GM19240 (cell line): ENCODE data around the gene PPP1CB.
"Not testable (repeated sequence)": the region's sequence is repeated elsewhere in the genome, so short reads cannot be mapped to it uniquely, and the experiment has no call there.

Experiments used
- DNase-seq: peaks from one replicate; pipeline ENCODE4 v3.0.0; 2011; ENCODE audit warnings: low spot score; ENCODE audit not compliant: insufficient read length

The PPP1CB gene

DNA sequence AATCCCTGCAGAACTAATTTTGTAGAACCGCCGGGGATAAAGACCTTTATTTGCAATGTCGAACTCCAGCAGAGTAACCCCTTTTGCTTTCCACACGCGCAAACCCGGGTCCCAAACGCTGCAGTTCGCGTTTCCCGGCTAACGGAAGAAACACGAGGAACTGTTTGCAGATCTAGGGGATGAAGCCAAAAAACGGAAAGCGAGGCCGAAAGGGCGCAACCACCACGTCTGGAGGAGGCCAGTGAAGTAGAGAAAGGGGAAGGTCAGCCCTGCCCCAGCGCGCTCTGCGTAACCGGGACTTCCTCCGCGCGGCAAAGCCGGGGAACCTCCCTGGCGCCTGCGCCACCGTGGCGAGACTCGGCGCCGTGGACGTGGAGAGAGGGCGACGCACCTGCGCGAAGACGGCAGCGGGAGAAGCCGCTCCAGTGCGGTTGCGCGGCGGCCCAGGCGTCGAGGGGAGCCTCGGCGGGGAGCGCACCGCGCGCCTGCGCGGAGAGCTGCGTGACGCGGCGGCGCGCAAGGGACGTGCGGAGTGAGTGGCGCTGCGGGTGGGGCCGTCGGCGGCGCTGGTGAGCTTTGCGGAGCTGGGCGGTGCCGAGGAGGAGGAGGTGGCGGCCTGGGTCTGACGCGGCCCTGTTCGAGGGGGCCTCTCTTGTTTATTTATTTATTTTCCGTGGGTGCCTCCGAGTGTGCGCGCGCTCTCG, at the start of gene PPP1CB:
TSS of gene PPP1CB (plus strand) at position 579 of the 704 bp plus-strand sequence. CDS start 295 bp downstream, outside the sequence.
- DNase-seq = peak; percentile 63

DNA sequence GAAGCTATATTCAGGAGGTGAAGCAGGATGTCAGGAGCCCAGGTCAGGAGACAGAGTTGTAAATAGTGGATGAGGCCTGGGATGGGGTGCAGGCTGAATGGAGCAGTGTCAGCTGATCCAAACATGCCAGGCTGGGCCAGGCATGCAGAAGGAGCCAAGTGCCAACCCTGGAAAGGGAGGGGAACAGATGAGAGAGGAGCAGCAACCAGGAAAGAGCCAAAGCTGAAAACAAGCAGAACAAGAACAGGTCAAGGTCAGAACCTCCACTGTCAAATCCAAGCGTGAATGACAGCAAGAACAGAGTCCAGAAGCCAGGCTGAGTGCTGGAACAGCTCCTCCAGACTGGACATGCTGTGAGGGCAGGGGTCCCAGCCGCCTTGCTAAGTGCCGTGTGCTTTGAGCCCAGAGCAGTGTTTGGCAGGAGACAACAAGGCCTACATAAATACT, 49.2 kb upstream of the PPP1CB start:
- DNase-seq = no peak

DNA sequence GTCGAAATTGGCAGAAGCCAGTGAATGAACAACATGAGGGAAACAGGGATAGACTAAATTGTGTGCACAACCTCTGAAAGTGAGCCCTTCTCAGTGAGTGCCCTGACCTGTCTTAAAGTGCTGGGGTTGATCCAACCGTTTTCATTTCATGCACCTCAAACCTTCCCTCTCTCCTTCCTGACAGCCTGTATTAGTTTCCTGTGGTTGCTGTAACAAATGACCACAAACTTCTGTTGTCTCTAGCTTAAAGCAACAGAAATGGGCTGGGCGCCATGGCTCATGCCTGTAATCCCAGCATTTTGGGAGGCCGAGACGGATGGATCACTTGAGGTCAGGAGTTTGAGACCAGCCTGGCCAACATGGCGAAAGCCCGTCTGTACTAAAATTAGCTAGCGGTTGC, 48.8 kb upstream of the PPP1CB start:
- DNase-seq = no peak

DNA sequence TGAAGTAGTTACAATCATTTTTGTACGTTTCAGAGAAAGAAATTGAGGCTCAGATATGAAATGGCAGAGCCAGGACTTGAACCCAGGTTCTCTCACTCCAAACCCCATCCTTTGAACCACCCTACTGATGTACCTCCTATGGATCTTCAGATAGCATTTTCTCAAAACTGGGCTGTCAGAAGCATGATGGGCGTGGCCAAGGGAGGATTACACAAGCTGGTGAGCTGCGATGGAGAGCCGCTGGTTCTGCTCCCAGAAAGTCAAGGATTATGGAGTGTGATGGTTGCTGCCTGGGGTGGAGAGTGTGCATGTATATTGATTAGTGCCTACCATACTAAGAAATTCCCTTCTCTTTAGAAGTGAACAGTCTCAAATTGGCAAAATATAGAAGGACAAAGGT, 47.0 kb upstream of the PPP1CB start:
- no peak for DNase-seq

DNA sequence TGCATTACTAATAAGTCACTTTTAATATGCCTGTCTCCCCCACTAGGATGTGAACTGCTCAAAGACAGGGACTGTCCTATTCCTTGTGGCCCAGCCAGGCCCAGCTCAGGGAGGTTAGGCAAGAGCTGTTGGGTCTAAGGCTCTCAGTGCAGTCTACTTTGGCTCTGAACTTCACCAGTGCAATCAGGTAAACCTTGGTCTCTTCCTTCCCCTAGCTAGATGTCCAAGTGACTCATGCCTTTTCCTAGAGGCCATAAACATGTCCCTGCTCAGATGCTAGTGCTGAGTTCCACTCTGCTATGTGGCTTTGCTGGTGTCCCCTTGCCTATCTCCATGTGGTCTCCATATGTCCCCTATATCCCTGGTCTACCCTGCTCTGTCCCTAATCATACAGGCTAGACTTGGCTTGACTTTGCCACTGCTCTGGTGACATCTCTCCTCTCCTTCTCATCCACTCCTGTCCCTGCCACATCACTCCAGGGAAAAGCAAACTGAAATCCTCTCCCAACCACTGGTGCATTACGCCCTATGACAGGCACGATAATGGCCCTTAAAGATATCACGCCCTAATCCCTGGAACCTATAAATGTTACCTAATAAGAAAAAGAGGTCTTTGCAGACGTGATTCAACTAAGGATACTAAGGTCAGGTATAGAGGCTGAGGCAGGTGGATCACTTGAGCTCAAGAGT, 45.7 kb upstream of the PPP1CB start:
- DNase-seq = no peak

DNA sequence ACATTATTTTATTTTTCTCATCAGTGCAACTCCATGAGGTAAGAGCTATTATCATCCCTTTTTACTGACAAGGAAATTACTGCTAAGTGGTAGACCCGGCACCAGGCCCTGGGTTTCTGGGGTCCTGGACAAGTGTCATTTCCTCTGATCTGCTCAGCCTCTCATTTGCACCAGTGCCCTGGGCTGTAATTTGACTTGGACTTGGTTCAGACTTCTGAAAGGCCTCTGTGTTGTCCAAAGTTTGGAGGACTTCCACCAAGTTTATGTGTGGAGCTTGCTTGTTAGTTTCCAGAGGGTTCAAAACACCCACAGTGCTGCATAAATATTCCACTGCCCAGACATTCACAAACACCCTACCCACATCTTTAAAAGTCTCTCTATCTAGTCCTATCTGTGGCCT, 44.0 kb upstream of the PPP1CB start:
- DNase-seq = no peak

DNA sequence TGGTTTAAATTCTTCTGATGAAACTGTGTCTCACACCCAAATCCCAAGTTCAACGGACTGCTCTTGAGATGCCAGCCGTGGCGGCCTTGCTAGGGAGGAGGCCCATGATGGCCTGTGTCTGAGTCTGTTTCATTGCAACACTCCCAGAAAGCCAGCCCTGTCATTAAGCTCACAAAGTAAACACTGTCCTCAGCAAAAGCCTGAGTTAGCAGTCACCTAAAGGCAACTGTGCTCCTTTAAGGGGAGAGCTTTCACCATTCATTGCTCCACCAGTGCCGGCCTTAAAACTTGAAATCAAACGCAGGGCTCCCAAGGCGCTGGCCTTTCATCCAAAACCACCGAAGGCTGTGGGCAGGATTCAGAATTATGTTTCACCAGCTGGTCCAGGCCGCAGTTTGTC, 42.5 kb upstream of the PPP1CB start:
- DNase-seq = no peak

DNA sequence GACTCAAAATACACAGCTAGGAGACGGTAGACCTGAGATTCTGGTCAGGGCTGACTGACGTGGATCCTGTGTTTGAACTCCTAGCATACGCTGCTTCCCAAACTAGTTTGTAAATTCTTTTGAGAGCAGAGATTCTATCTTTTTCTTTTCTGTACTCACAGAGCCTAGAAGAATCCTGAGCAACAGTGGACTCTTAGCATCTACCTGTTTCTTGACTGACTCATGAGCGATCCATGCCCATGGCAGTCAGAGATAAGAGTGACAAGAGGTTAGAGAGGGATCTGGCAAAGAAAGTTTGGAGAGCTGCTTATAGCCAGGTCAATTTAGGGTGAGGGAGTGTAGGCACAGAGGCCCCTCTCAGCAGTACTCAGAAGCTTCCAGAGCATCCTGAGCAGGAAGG, 41.1 kb upstream of the PPP1CB start:
- no peak for DNase-seq

DNA sequence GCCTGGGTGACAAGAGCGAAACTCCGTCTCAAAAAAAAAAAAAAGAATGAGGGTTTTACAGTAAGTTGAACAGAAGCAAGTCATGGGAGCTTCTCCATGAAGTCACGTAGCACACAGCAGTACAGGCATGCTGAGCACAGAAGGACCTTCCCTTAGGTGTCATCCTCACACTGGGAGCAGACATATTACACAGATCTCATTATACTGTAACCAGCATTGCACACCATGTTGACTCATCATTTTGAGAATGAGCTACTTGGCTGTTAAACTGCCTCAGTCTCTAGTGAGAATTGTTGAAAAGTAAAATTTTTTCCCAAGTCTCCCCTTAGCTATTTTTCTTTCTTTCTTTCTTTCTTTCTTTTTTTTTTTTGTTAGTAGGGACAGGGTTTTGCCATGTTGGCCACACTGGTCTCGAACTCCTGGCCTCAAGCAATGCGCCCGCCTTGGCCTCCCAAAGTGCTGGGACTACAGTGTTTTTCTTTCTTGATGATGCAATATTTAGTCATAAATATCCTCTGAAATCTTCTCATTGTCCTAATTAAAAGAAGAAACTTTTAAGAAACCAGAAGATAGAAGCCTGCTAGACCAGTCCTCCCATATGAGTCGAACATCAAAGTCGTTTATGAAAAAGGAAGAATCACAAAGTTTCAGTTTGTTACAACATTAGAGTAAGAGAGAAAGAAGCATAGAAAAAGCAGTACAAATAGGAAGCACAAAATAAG, 37.9 kb upstream of the PPP1CB start:
- no peak for DNase-seq

DNA sequence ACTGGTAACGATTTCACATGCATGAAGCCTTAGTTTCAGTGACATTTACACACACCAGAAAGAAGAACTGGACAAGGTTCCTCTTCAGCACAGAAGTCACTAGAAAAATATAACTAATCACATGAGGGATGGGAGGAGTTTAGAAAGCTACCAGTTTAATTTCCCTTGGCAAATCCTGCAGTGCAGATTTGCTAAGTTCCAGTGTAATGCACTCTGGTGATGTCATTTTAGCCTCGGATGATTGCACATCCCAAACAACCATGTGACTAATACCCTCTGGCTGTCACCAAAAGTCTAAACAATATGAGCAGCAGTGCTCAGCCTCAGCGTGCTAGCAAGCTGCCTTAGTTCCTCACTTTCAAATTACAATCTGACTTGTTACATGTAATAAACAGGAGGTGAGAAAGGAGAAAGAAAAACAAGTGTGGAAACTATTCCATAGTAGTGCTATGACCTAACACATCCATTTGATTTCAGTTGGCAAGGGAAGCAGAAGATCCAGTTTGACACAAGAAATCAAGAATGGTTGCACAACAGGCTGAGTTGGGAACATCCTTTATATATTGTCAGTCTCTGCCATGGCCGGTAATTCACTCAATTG, 35.3 kb upstream of the PPP1CB start:
- no peak for DNase-seq

DNA sequence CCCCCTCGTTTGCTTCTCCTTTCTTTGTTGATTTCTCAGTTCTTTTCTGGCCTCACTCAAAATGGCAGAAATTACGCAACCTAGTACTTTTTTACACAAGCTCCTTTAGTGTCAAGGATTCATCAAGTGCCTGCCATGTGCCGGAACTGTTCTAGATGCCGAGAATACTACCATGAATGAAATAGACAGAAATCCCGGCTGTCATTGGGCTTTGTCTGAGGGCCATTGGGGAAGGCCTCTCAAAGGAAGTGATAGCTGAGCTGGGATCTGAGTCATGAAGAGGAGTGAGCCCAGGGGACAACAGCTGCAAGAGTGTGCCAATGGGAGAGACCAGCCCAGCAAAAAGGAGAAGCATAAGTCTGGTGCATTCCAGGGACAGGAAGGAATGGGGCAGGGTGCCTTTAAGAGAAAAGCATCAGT, 34.3 kb upstream of the PPP1CB start:
- no peak for DNase-seq

DNA sequence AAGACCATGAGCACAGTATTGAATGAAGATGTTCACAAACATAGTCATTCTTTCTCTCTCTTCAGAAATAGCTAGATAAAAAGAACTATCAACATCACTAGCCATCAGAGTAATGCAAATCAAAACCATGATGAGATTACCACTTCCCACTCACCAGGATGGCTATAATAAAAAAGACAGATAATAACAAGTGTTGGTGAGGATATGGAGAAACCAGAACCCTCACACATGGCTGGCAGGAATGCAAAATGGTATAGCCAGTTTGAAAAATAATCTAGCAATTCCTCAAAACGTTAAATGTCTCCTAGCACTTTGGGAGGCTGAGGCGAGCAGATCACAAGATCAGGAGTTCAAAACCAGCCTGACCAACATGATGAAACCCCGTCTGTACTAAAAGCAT, 31.3 kb upstream of the PPP1CB start:
- DNase-seq = no peak

DNA sequence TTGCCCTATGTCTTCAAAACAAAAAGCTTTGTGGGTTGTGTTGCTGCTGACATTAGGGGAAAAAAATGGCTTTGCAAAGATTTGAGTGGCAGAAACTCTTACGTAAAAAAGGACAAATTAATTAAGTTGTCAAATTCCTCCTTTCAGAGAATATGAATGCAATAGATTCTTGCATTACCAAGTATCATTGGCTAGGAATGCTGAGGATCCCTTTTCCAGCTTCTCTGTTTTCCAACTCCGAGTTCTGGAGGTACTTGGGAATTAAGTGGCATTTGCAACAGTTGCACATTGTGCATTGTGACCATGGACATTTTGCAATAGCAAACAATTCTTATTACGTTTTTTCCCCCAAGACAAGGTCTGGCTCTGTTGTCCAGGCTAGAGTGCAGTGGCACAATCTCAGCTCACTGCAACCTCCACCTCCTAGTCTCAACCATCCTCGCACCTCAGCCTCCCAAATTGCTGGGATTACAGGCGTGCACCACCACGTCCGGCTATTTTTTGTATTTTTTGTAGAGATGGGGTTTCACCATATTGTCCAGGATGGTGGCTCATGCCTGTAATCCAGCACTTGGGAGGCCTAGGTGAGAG, 29.9 kb upstream of the PPP1CB start:
- DNase-seq = no peak

DNA sequence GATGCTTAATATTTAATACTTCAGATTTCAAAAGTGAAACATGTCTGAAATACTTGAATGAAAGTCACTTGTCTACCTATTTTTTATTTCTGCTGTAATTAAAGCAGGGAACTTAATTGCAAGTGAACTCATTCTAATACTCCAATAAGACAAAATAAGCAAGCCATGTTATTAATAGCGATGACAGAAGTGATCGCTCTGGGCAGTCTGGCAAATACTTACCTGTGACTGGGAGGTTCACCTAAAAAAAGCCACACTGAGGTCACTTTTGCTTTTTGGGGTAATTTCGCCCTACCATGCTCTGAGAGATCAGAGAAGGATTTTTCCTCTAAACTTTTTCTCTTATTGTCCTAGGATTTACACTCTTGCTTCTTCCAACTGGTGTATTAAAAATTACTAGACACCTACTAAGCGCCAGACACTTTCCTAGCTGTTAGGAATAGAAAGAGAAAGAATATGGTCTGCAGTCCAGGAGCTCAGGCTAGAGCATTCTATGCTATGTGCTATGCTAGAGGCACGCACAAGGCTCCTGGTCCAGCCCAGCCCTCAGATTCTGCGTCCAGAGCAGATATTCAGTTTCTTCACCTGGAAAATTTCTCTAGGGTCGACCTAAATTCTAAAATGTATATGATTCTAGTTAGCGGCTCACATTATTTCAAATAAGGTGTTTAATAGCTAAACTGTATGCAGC, 26.5 kb upstream of the PPP1CB start:
- DNase-seq = no peak

DNA sequence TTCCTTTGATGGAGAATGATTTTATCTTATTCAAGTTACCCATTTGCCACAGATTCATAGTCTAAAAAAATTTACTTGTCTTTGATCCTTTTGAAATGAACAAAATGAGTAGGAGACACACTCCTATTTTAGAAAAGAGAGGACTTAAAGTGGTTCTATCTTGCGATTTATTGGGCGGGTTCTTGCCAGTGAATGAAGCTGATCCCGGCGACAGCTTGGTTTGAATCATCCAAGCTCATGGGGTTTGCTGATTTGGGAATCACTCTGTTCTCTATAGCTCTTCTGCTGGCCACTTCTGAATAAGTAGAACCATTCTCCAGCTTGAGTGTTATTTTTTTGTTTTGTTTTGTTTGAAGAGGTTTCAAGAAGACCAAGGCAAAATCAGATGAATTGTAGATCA, 25.5 kb upstream of the PPP1CB start:
- no peak for DNase-seq

DNA sequence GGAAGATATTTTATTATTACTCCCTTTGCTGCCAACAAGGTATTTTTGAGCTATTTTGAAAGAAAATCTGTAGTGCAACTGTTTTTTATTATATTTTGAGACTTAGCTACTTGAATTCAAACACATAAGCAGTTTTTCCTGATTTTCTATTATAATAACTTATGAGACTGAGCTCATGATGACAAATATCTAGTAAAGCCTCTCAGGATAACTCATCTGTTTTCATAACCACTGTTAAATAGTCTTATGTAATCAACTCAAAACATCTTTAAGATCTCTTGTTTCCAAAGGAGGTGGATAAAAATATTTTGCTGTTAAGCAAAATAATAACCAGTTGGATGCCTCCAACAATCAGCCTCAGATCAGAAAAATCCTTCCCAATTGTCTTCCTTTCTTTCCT, 21.9 kb upstream of the PPP1CB start:
- DNase-seq = no peak

DNA sequence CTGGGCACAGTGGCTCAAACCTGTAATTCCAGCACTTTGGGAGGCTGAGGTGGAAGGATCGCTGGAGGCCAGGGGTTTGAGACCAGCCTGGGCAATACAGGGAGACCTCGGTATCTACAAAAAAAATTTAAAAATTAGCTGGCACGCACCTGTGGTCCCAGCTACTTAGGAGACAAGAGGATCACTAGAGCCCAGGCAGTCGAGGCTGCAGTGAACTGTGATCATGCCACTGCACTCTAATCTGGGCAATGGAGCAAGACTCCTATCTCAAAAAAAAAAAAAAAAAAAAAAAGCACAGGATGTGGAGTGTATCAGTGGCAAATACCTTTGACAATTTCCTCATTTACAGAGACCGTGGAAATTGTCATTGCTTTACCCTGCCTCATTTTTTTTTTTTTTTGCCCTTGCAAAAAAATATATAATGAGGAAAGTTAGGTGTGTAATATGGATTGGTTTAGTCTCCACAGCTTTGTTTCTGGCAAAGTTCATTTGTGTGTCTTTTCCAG, 20.9 kb upstream of the PPP1CB start:
- no peak for DNase-seq

DNA sequence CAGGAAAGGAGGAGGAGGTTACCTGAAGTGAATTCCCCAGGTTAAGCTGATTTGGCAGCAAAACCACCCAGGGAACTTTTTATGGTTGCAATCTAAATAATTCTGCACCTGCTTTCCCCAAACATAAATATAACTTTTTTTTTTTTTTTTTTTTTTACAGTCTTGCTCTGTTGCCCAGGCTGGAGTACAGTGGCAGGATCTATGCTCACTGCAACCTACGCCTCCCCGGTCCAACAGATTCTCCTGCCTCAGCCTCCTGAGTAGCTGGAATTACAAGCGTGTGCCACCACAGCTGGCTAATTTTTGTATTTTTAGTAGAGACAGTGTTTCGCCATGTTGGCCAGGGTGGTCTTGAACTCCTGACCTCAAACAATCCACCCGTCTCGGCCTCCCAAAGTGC, 16.1 kb upstream of the PPP1CB start:
- no peak for DNase-seq

DNA sequence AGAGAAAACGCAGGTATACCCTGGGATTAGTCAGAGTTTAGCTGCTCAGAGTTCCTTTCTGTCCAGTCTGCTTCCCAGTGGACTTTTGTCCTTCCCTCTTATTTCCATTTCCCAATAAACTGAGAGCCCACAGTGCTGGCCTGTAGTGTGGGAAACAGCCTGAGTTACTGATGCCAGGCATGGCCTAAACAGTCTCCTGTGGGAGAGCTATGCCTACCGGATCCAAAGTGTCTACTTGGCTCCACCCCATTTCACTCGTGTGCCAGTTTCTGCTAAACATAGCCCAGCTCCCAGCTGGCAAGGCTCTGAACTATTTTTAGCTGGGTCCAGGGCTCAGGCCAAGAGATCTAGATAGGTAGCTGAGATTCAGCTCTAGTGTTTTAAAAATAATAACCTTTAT, 15.6 kb upstream of the PPP1CB start:
- no peak for DNase-seq

DNA sequence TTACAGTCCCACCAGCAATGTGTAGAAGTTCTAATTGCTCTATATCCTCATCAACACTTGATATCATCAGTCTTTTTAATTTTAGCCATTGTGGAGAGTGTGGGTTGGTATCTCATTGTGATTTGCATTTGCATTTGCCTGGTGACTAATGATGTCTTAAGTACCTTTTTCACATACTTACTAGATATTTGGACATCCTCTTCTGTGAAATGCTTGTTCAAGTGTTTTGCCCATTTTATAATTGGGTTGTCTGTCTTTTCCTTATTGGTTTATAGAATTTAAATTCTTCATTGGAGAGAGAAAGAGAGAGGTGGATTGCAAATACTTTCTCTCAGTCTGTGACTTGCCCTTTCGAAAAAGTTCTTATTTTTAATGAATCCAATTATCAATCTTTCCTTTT, 14.0 kb upstream of the PPP1CB start:
- no peak for DNase-seq

DNA sequence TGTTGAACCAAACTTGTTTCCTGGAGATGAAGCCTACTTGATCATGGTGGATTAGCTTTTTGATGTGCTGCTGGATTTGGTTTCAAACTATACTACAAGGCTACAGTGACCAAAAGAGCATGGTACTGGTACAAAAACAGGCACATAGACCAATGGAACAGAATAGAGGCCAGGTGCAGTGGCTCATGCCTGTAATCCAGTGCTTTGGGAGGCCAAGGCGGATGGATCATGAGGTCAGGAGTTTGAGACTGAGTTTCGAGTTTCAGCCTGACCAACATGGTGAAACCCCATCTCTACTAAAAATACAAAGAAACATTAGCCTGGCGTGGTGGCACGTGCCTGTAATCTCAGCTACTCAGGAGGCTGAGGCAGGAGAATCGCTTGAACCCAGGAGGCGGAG, 9.0 kb upstream of the PPP1CB start:
- not testable (repeated sequence) for DNase-seq
